Smooth muscle cell (in vitro differentiated cells): ENCODE measurements around the gene PRDX2. TPM values are rescaled to one million over a fixed set of nuclear protein-coding genes. Genes with fewer than 3 reads are reported as not detected.
A peak's percentile ranks its signal among the peaks of the same experiment; 100 is the strongest.

ENCODE experiments used
- DNase-seq: peaks from one replicate; lab custom pipeline; 2025; ENCODE audit not compliant: unreplicated experiment; lab: John Stamatoyannopoulos, UW
- H2AFZ ChIP-seq: fragments of 200-600 bp; sonication (generic); 2 replicates; pipeline ENCODE4 v1.6.0; 2016; ENCODE audit warnings: antibody characterized with exemption, low read depth, mild to moderate bottlenecking
- H3F3A ChIP-seq: fragments of 200-600 bp; sonication (generic); 2 replicates; pipeline ENCODE4 v1.6.0; 2017; ENCODE audit warnings: antibody characterized with exemption, low read depth
- H3K27ac ChIP-seq: fragments of 200-600 bp; sonication (generic); 2 replicates; pipeline ENCODE4 v1.5.1; 2016; ENCODE audit warnings: low read depth, mild to moderate bottlenecking
- H3K27me3 ChIP-seq: fragments of 200-600 bp; sonication (generic); 2 replicates; pipeline ENCODE4 v1.6.1; 2016; ENCODE audit warnings: low read depth, mild to moderate bottlenecking
- H3K36me3 ChIP-seq: fragments of 200-600 bp; sonication (generic); 2 replicates; pipeline ENCODE4 v1.5.1; 2016; ENCODE audit warnings: low read depth
- H3K4me1 ChIP-seq: fragments of 200-600 bp; sonication (generic); 2 replicates; pipeline ENCODE4 v1.5.1; 2016; ENCODE audit warnings: low read depth
- H3K4me2 ChIP-seq: fragments of 200-600 bp; sonication (generic); 2 replicates; pipeline ENCODE4 v1.6.0; 2016; ENCODE audit warnings: mild to moderate bottlenecking
- H3K4me3 ChIP-seq: fragments of 200-600 bp; sonication (generic); 2 replicates; pipeline ENCODE4 v1.5.1; 2016; ENCODE audit warnings: mild to moderate bottlenecking
- H3K79me2 ChIP-seq: fragments of 200-600 bp; sonication (generic); 2 replicates; pipeline ENCODE4 v1.6.0; 2016; ENCODE audit warnings: low read depth, mild to moderate bottlenecking
- H3K9ac ChIP-seq: fragments of 200-600 bp; sonication (generic); 2 replicates; pipeline ENCODE4 v1.6.0; 2016; ENCODE audit warnings: low read depth
- H3K9me3 ChIP-seq: fragments of 200-600 bp; sonication (generic); replicated peaks from 2 replicates; pipeline ENCODE4 v1.5.1; 2016; ENCODE audit warnings: low read depth
- H4K20me1 ChIP-seq: fragments of 200-600 bp; sonication (generic); 2 replicates; pipeline ENCODE4 v1.6.0; 2016; ENCODE audit warnings: low read depth
- CTCF ChIP-seq: fragments of 200-600 bp; sonication (generic); IDR thresholded peaks from 2 replicates; pipeline ENCODE4 v1.5.1; 2017; ENCODE audit warnings: borderline replicate concordance, mild to moderate bottlenecking, antibody characterized with exemption; ENCODE audit not compliant: insufficient read depth, poor library complexity, severe bottlenecking
- WGBS: methylation state at CpG from one replicate; pipeline ENCODE4 v1.1.7; 2016; ENCODE audit warnings: low lambda C conversion rate; 5-methylcytosine and 5-hydroxymethylcytosine counted together
- polyA plus RNA-seq: library from polyadenylated mRNA; unstranded; fragments of >200 nt; fragmentation: Nextera tagmentation; extraction: Ambion mirVana; gene quantifications from 2 replicates; pipeline ENCODE4 v1.2.1, GENCODE V29; 2016
- total RNA-seq: library from RNA; depleted of rRNA; stranded (reverse); fragments of >200 nt; gene quantifications from 2 replicates; pipeline ENCODE4 v1.2.3, GENCODE V29; 2014

Gene PRDX2
- total and polyA plus RNA-seq, 2 experiments from 2014 or later: 371 to 400 TPM

- 12% methylated on average over 48 of the region's 60 CpGs for WGBS
- H3K79me2 ChIP-seq: no peaks in the 10 kb centered on the region
- no peaks in the 10 kb centered on the region for H3K36me3 ChIP-seq
- H3K27me3 ChIP-seq: peaks cover 11% of the 10 kb centered on the region
- H3K4me1 ChIP-seq: peaks cover 4% of the 10 kb centered on the region
- H3K4me2 ChIP-seq: peak overlapping the region; percentile 90
- H3K9me3 ChIP-seq: no peaks in the 10 kb centered on the region
- H3K9ac ChIP-seq: no peak overlapping the region
- H3K4me3 ChIP-seq: peak overlapping the region; percentile 49
- TF ChIP-seq CTCF: peak; percentile 97
- DNase-seq: peak; percentile 50
- no peak overlapping the region for H3K27ac ChIP-seq
- H2AFZ ChIP-seq: peak overlapping the region; percentile 81
- no peaks in the 10 kb centered on the region for H4K20me1 ChIP-seq
- peaks cover 4% of the 10 kb centered on the region for H3F3A ChIP-seq
Observed at GRCh38 chr19:12757544-12758274, 43.9 kb downstream of the PRDX2 start.

GRCh38 chr19:12756150-12756883 is 45.3 kb downstream of the PRDX2 start:
- Histone ChIP-seq H3K36me3 (no peaks in the 10 kb centered on the region), H3F3A (peaks cover 4% of the 10 kb centered on the region), H3K27me3 (peaks cover 24% of the 10 kb centered on the region), H3K9me3 (no peaks in the 10 kb centered on the region), H3K4me3 (no peak overlapping the region), H3K27ac (no peak overlapping the region), H3K4me1 (peaks cover 4% of the 10 kb centered on the region), H2AFZ (no peak overlapping the region), H4K20me1 (no peaks in the 10 kb centered on the region), H3K79me2 (no peaks in the 10 kb centered on the region), H3K9ac (no peak overlapping the region), H3K4me2 (no peak overlapping the region)
- no peak for DNase-seq
- no peak for TF ChIP-seq CTCF
- WGBS: 90% methylated on average over 19 of the region's 19 CpGs

- 90% methylated on average over 38 of the region's 50 CpGs for WGBS
- TF ChIP-seq CTCF: no peak
Observed at GRCh38 chr19:12754465-12755196, 47.0 kb downstream of the PRDX2 start.

More at GRCh38 chr19:12754465-12755196, 47.0 kb downstream of the PRDX2 start:
- Histone ChIP-seq H3K4me3 (no peak overlapping the region), H3K4me1 (peaks cover 4% of the 10 kb centered on the region), H3K9ac (no peak overlapping the region), H3K9me3 (no peaks in the 10 kb centered on the region), H3F3A (peaks cover 4% of the 10 kb centered on the region), H3K27ac (no peak overlapping the region), H3K4me2 (no peak overlapping the region), H4K20me1 (no peaks in the 10 kb centered on the region), H3K36me3 (no peaks in the 10 kb centered on the region), H3K79me2 (no peaks in the 10 kb centered on the region), H2AFZ (no peak overlapping the region), H3K27me3 (peaks cover 40% of the 10 kb centered on the region)
- no peak for DNase-seq
